HepG2 (cell line): ENCODE data around the gene NOP58. TPM values are rescaled to one million over a fixed set of nuclear protein-coding genes. Genes with fewer than 3 reads are reported as not detected.

Experiments used
- AKNA ChIP-seq: sonication (generic); formaldehyde crosslinking; IDR thresholded peaks from 2 replicates; pipeline ENCODE4 v1.4.0; 2020; ENCODE audit warnings: missing genetic modification reagents, borderline replicate concordance
- ASH2L ChIP-seq: fragments of 300-600, 200-600 bp; sonication (generic); IDR thresholded peaks from 2 replicates; pipeline ENCODE4 v1.7.0; 2017; ENCODE audit warnings: low read depth, mild to moderate bottlenecking, moderate library complexity, mixed read lengths, low read length; ENCODE audit not compliant: insufficient read length
- CC2D1A ChIP-seq: sonication (generic); formaldehyde crosslinking; IDR thresholded peaks from 2 replicates; pipeline ENCODE4 v1.8.1; 2023; ENCODE audit warnings: mild to moderate bottlenecking, missing genetic modification reagents
- FOXP1 ChIP-seq, 2 experiments: fragments of 450-650 bp in 1 of 2; IDR thresholded peaks; 2 replicates each; pipeline ENCODE4 v1.6.1; 2017 to 2018; ENCODE audit warnings: antibody characterized with exemption in 1 of 2
- HMG20A ChIP-seq: IDR thresholded peaks from 2 replicates; pipeline ENCODE4 v1.6.1; 2016; ENCODE audit warnings: borderline replicate concordance
- KAT2B ChIP-seq: fragments of 150-350 bp; IDR thresholded peaks from 2 replicates; pipeline ENCODE4 v1.6.1; 2014; ENCODE audit warnings: low read depth, low read length, borderline replicate concordance
- ONECUT2 ChIP-seq: sonication (generic); formaldehyde crosslinking; IDR thresholded peaks from 2 replicates; pipeline ENCODE4 v1.4.0; 2020; ENCODE audit warnings: missing genetic modification reagents
- RCOR2 ChIP-seq: IDR thresholded peaks from 2 replicates; pipeline ENCODE4 v1.6.1; 2016; ENCODE audit warnings: missing biosample characterization, missing genetic modification reagents
- RFX1 ChIP-seq: fragments of 450-650 bp; IDR thresholded peaks from 2 replicates; pipeline ENCODE4 v1.6.1; 2017
- SNAPC4 ChIP-seq: sonication (generic); formaldehyde crosslinking; IDR thresholded peaks from 2 replicates; pipeline ENCODE4 v1.4.0; 2020; ENCODE audit warnings: mild to moderate bottlenecking, missing genetic modification reagents
- ZBTB4 ChIP-seq: sonication (generic); formaldehyde crosslinking; IDR thresholded peaks from 2 replicates; pipeline ENCODE4 v1.4.0; 2020; ENCODE audit warnings: missing genetic modification reagents, mild to moderate bottlenecking, borderline replicate concordance
- ZNF264 ChIP-seq: sonication (generic); formaldehyde crosslinking; IDR thresholded peaks from 2 replicates; pipeline ENCODE4 v1.4.0; 2020; ENCODE audit warnings: missing genetic modification reagents
- ZNF552 ChIP-seq: sonication (generic); formaldehyde crosslinking; IDR thresholded peaks from 2 replicates; pipeline ENCODE4 v1.9.0; 2022; ENCODE audit warnings: missing genetic modification reagents, mild to moderate bottlenecking, borderline replicate concordance
- polyA plus RNA-seq, 8 experiments: library from polyadenylated mRNA; depleted of rRNA in 3 of 8; stranded (reverse) in 7 of 8; unstranded in 1 of 8; fragments of >200 nt; fragmentation: Illumina TruSeq in 4 of 8; extraction: Trizol in 4 of 8; gene quantifications; 2 replicates each; pipeline versions ENCODE4 v1.2.1 to v1.2.3, GENCODE V29; 2011 to 2016; ENCODE audit warnings: low read depth in 4 of 8, missing spikeins in 1 of 8, mixed read lengths in 1 of 8; ENCODE audit not compliant: insufficient read depth in 1 of 8
- total RNA-seq, 5 experiments: library from RNA; depleted of rRNA; stranded (reverse); fragments of >200 nt; fragmentation: Illumina TruSeq; extraction: Trizol; gene quantifications; 2 replicates each; pipeline ENCODE4 v1.2.3, GENCODE V29; 2016; ENCODE audit warnings: low read depth in 1 of 5

The NOP58 gene
- total and polyA plus RNA-seq, 2 of the 13 experiments (the other 11 are each of a cell fraction or from before 2014, with no cell fraction given): 74.9 to 203 TPM

- TF ChIP-seq ZNF552 (peak; percentile 90; the same call in 1 of the 2 replicates), ASH2L (peak; percentile 97), ONECUT2 (CRISPR knock-in tag) (no peak), SNAPC4 (CRISPR knock-in tag) (peak; percentile 85; the same call in 1 of the 2 replicates), HMG20A (CRISPR knock-in tag) (no peak), ZNF264 (CRISPR knock-in tag) (no peak), AKNA (CRISPR knock-in tag) (no peak), RCOR2 (CRISPR knock-in tag) (no peak), ZBTB4 (CRISPR knock-in tag) (no peak; the same call in 1 of the 2 replicates), FOXP1 (IDR thresholded peaks at IDR 0.05) (no peak), FOXP1 (CRISPR knock-in tag; IDR thresholded peaks at IDR 0.05) (peak; percentile 56; the same call in 1 of the 2 replicates), RFX1 (no peak), CC2D1A (CRISPR knock-in tag) (peak; percentile 67; the same call in 1 of the 2 replicates), KAT2B (no peak)
Measured at GRCh38 chr2:202238234-202239197, 27.0 kb upstream of the NOP58 start, which contains the start of gene SUMO1 (continued).
